Neural progenitor cell (in vitro differentiated cells): ENCODE results near the gene PCGF1. TPM values are rescaled to one million over a fixed set of nuclear protein-coding genes. Genes with fewer than 3 reads are reported as not detected.
"Not testable (repeated sequence)": the region's sequence is repeated elsewhere in the genome, so short reads cannot be mapped to it uniquely, and the experiment has no call there.

Experiments used
- DNase-seq: peaks from one replicate; pipeline ENCODE4 v3.0.0-alpha.2; 2016; ENCODE audit warnings: low spot score
- H2AFZ ChIP-seq: fragments of 200-600 bp; sonication (generic); replicated peaks from 2 replicates; pipeline ENCODE4 v1.6.1; 2016; ENCODE audit warnings: antibody characterized with exemption
- H3F3A ChIP-seq: fragments of 200-600 bp; sonication (generic); 2 replicates; pipeline ENCODE4 v1.6.1; 2016; ENCODE audit warnings: antibody characterized with exemption, low read depth
- H3K27ac ChIP-seq: fragments of 200-600 bp; sonication (generic); 2 replicates; pipeline ENCODE4 v1.5.1; 2016; ENCODE audit warnings: mild to moderate bottlenecking
- H3K27me3 ChIP-seq: fragments of 200-600 bp; sonication (generic); 2 replicates; pipeline ENCODE4 v1.6.1; 2016; ENCODE audit warnings: mild to moderate bottlenecking, moderate library complexity
- H3K36me3 ChIP-seq: fragments of 200-600 bp; sonication (generic); 2 replicates; pipeline ENCODE4 v1.5.1; 2016
- H3K4me1 ChIP-seq: fragments of 200-600 bp; sonication (generic); 2 replicates; pipeline ENCODE4 v1.6.1; 2016; ENCODE audit warnings: mixed run types
- H3K4me2 ChIP-seq: fragments of 200-600 bp; sonication (generic); 2 replicates; pipeline ENCODE4 v1.6.1; 2016
- H3K4me3 ChIP-seq: fragments of 200-600 bp; sonication (generic); 2 replicates; pipeline ENCODE4 v1.5.1; 2016
- H3K79me2 ChIP-seq: fragments of 200-600 bp; sonication (generic); 2 replicates; pipeline ENCODE4 v1.6.1; 2016; ENCODE audit warnings: low read depth
- H3K9ac ChIP-seq: fragments of 200-600 bp; sonication (generic); 2 replicates; pipeline ENCODE4 v1.6.1; 2016
- H3K9me3 ChIP-seq: fragments of 200-600 bp; sonication (generic); 2 replicates; pipeline ENCODE4 v1.5.1; 2016; ENCODE audit warnings: low read depth
- H4K20me1 ChIP-seq: fragments of 200-600 bp; sonication (generic); 2 replicates; pipeline ENCODE4 v1.6.1; 2016; ENCODE audit warnings: low read depth
- H3K27ac Mint-ChIP-seq: 3 replicates; pipeline ENCODE4 v1.8.0; 2021; ENCODE audit warnings: mixed read lengths
- H3K27me3 Mint-ChIP-seq: 2 replicates; pipeline ENCODE4 v1.8.0; 2022; ENCODE audit warnings: low read depth, mild to moderate bottlenecking, inconsistent platforms, moderate library complexity, mixed read lengths; ENCODE audit not compliant: insufficient read depth
- H3K36me3 Mint-ChIP-seq: 3 replicates; pipeline ENCODE4 v1.8.0; 2021; ENCODE audit warnings: mixed read lengths
- H3K4me1 Mint-ChIP-seq: 3 replicates; pipeline ENCODE4 v1.8.0; 2021; ENCODE audit warnings: mixed read lengths
- H3K4me3 Mint-ChIP-seq: 3 replicates; pipeline ENCODE4 v1.8.0; 2021; ENCODE audit warnings: mild to moderate bottlenecking, moderate library complexity, mixed read lengths
- H3K9me3 Mint-ChIP-seq: 3 replicates; pipeline ENCODE4 v1.8.0; 2020; ENCODE audit warnings: mixed read lengths
- CTCF ChIP-seq: fragments of 200-600 bp; sonication (generic); IDR thresholded peaks from 2 replicates; pipeline ENCODE4 v1.5.1; 2017; ENCODE audit warnings: antibody characterized with exemption, mild to moderate bottlenecking
- EZH2 ChIP-seq: fragments of 200-600 bp; sonication (generic); IDR thresholded peaks from 2 replicates; pipeline ENCODE4 v1.6.1; 2017; ENCODE audit warnings: antibody characterized with exemption, mild to moderate bottlenecking, moderate library complexity
- EZH2phosphoT487 ChIP-seq: fragments of 200-600 bp; sonication (generic); IDR thresholded peaks from 2 replicates; pipeline ENCODE4 v1.6.1; 2017; ENCODE audit warnings: antibody characterized with exemption
- total RNA-seq: library from RNA; depleted of rRNA; stranded (reverse); fragments of >200 nt; gene quantifications from 2 replicates; pipeline ENCODE4 v1.2.3, GENCODE V29; 2015; ENCODE audit warnings: low replicate concordance

The PCGF1 gene
- total RNA-seq, 1 donor from 2014 or later, result 10.9 TPM

GRCh38 chr2:74461187-74462053 lies 46.1 kb downstream of the PCGF1 start:
- Histone ChIP-seq H3F3A (peaks cover 37% of the 10 kb centered on the region), H2AFZ (no peak overlapping the region), H3K36me3 (no peaks in the 10 kb centered on the region), H3K9me3 (no peaks in the 10 kb centered on the region), H3K79me2 (peaks cover 32% of the 10 kb centered on the region), H3K4me3 (no peak overlapping the region), H3K4me1 (peaks cover 15% of the 10 kb centered on the region), H3K27ac (no peak overlapping the region), H3K27me3 (no peaks in the 10 kb centered on the region), H3K9ac (no peak overlapping the region), H4K20me1 (no peaks in the 10 kb centered on the region), H3K4me2 (no peak overlapping the region)
- H3K27ac Mint-ChIP-seq, result no peak overlapping the region
- no peaks in the 10 kb centered on the region for H3K9me3 Mint-ChIP-seq
- H3K36me3 Mint-ChIP-seq, result peaks cover 12% of the 10 kb centered on the region
- peak overlapping the region; percentile 15 for H3K4me3 Mint-ChIP-seq
- peaks cover 15% of the 10 kb centered on the region for H3K27me3 Mint-ChIP-seq
- no peak for DNase-seq
- peaks cover 31% of the 10 kb centered on the region for H3K4me1 Mint-ChIP-seq
- TF ChIP-seq CTCF (peak; percentile 16), EZH2 (no peak)

- H3K27me3 ChIP-seq, H3K27ac ChIP-seq, H3K27ac Mint-ChIP-seq, DNase-seq, H3K9ac ChIP-seq, H3K9me3 Mint-ChIP-seq, H3K36me3 ChIP-seq, H4K20me1 ChIP-seq, H2AFZ ChIP-seq, H3K4me3 ChIP-seq, H3K4me2 ChIP-seq, H3K9me3 ChIP-seq: not testable (repeated sequence)
- peaks cover 23% of the 10 kb centered on the region for H3K4me1 ChIP-seq
- Mint-ChIP-seq H3K4me3 (peak overlapping the region; percentile 97), H3K36me3 (peaks cover 12% of the 10 kb centered on the region), H3K4me1 (peaks cover 39% of the 10 kb centered on the region), H3K27me3 (peaks cover 17% of the 10 kb centered on the region)
- peaks cover 40% of the 10 kb centered on the region for H3F3A ChIP-seq
- H3K79me2 ChIP-seq, result peaks cover 38% of the 10 kb centered on the region
Measured at GRCh38 chr2:74460187-74460586, 47.3 kb downstream of the PCGF1 start.

GRCh38 chr2:74459503-74460118 lies 47.9 kb downstream of the PCGF1 start:
- peak overlapping the region; percentile 92 for H3K4me2 ChIP-seq
- H3K27ac ChIP-seq, H3K9ac ChIP-seq, H3K9me3 Mint-ChIP-seq, DNase-seq, H3K27me3 ChIP-seq, H4K20me1 ChIP-seq, H3K9me3 ChIP-seq, H2AFZ ChIP-seq, H3K36me3 ChIP-seq: not testable (repeated sequence)
- Mint-ChIP-seq H3K27me3 (peaks cover 20% of the 10 kb centered on the region), H3K36me3 (peaks cover 12% of the 10 kb centered on the region), H3K4me3 (peak overlapping the region; percentile 97), H3K27ac (peak overlapping the region; percentile 50), H3K4me1 (peaks cover 45% of the 10 kb centered on the region)
- peaks cover 36% of the 10 kb centered on the region for H3K79me2 ChIP-seq
- H3F3A ChIP-seq, result peaks cover 40% of the 10 kb centered on the region
- peak overlapping the region; percentile 96 for H3K4me3 ChIP-seq
- H3K4me1 ChIP-seq, result peaks cover 23% of the 10 kb centered on the region

GRCh38 chr2:74458938-74459363 lies 48.5 kb downstream of the PCGF1 start:
- H3K4me1 ChIP-seq, result peaks cover 20% of the 10 kb centered on the region
- peak overlapping the region; percentile 89 for H3K27ac Mint-ChIP-seq
- H3K36me3 Mint-ChIP-seq, result peaks cover 12% of the 10 kb centered on the region
- H3K27me3 Mint-ChIP-seq, result peaks cover 20% of the 10 kb centered on the region
- peaks cover 46% of the 10 kb centered on the region for H3K4me1 Mint-ChIP-seq
- no peak for DNase-seq
- no peaks in the 10 kb centered on the region for H3K9me3 Mint-ChIP-seq
- TF ChIP-seq EZH2 (no peak), EZH2phosphoT487 (no peak), CTCF (no peak)
- peak overlapping the region; percentile 92 for H3K4me2 ChIP-seq
- no peaks in the 10 kb centered on the region for H3K36me3 ChIP-seq
- H3F3A ChIP-seq, result peaks cover 40% of the 10 kb centered on the region
- peak overlapping the region; percentile 96 for H3K4me3 ChIP-seq
- H2AFZ ChIP-seq, result no peak overlapping the region
- H3K27me3 ChIP-seq, result no peaks in the 10 kb centered on the region
- peak overlapping the region; percentile 97 for H3K4me3 Mint-ChIP-seq
- peaks cover 30% of the 10 kb centered on the region for H3K79me2 ChIP-seq
- H3K9ac ChIP-seq, result peak overlapping the region; percentile 82
- H3K9me3 ChIP-seq, result no peaks in the 10 kb centered on the region
- H3K27ac ChIP-seq, result no peak overlapping the region
- no peaks in the 10 kb centered on the region for H4K20me1 ChIP-seq
